ENCODE data around the gene EEIG1. TPM values are rescaled to one million over a fixed set of nuclear protein-coding genes. Genes with fewer than 3 reads are reported as not detected.
A peak's percentile ranks its signal among the peaks of the same experiment; 100 is the strongest.

The EEIG1 gene
- total RNA-seq, 1 donor: 20.6 TPM

GRCh38 chr9:127967151-127967809, 13.5 kb downstream of the EEIG1 start:
- Histone ChIP-seq H3K4me2 (ENCODE audit: insufficient read depth, low read length) (no peak overlapping the region), H3K79me2 (ENCODE audit: insufficient read depth, low read length) (peaks cover 93% of the 10 kb centered on the region), H3K4me1 (ENCODE audit: insufficient read depth, low read length) (peaks cover 30% of the 10 kb centered on the region)

GRCh38 chr9:127966416-127967150, 14.2 kb downstream of the EEIG1 start:
- no peaks in the 10 kb centered on the region for H3K36me3 ChIP-seq (ENCODE audit: insufficient read depth, low read length)
- peaks cover 93% of the 10 kb centered on the region for H3K79me2 ChIP-seq (ENCODE audit: insufficient read depth, low read length)
- no peaks in the 10 kb centered on the region for H3K9me3 ChIP-seq (ENCODE audit: low read depth, low read length)
- H3K4me2 ChIP-seq (ENCODE audit: insufficient read depth, low read length): no peak overlapping the region
- H3K4me1 ChIP-seq (ENCODE audit: insufficient read depth, low read length): peaks cover 30% of the 10 kb centered on the region
- TF ChIP-seq CTCF (IDR thresholded peaks at IDR 0.05; ENCODE audit: extremely low read depth, low read depth, low read length): no peak
- no peak overlapping the region for H3K4me3 ChIP-seq (ENCODE audit: insufficient read depth, low read length)
- H3K27me3 ChIP-seq (ENCODE audit: insufficient read depth, low read length): no peaks in the 10 kb centered on the region
- peaks cover 16% of the 10 kb centered on the region for H4K20me1 ChIP-seq (ENCODE audit: insufficient read depth, low read length)
- peak overlapping the region; percentile 84 for H3K27ac ChIP-seq (ENCODE audit: low read depth, low read length)
- no peak overlapping the region for H2AFZ ChIP-seq (ENCODE audit: low read length)
- peak; percentile 68 for DNase-seq (ENCODE audit: insufficient read length, low spot score, missing footprints)

More at GRCh38 chr9:127967151-127967809, 13.5 kb downstream of the EEIG1 start:
- Histone ChIP-seq H3K9me3 (ENCODE audit: low read depth, low read length) (no peaks in the 10 kb centered on the region), H3K36me3 (ENCODE audit: insufficient read depth, low read length) (no peaks in the 10 kb centered on the region), H3K4me3 (ENCODE audit: insufficient read depth, low read length) (no peak overlapping the region), H3K27ac (ENCODE audit: low read depth, low read length) (peak overlapping the region; percentile 8), H3K27me3 (ENCODE audit: insufficient read depth, low read length) (no peaks in the 10 kb centered on the region), H4K20me1 (ENCODE audit: insufficient read depth, low read length) (peaks cover 16% of the 10 kb centered on the region), H2AFZ (ENCODE audit: low read length) (no peak overlapping the region)
- peak; percentile 41 for DNase-seq (ENCODE audit: insufficient read length, low spot score, missing footprints)
- no peak for TF ChIP-seq CTCF (IDR thresholded peaks at IDR 0.05; ENCODE audit: extremely low read depth, low read depth, low read length)

- H3K27ac ChIP-seq (ENCODE audit: low read depth, low read length): peak overlapping the region; percentile 84
- peak overlapping the region; percentile 70 for H3K4me2 ChIP-seq (ENCODE audit: insufficient read depth, low read length)
- TF ChIP-seq CTCF (IDR thresholded peaks at IDR 0.05; ENCODE audit: extremely low read depth, low read depth, low read length): no peak
- no peaks in the 10 kb centered on the region for H3K27me3 ChIP-seq (ENCODE audit: insufficient read depth, low read length)
- no peak overlapping the region for H3K4me3 ChIP-seq (ENCODE audit: insufficient read depth, low read length)
- no peaks in the 10 kb centered on the region for H3K9me3 ChIP-seq (ENCODE audit: low read depth, low read length)
- H2AFZ ChIP-seq (ENCODE audit: low read length): peak overlapping the region; percentile 45
- peaks cover 93% of the 10 kb centered on the region for H3K79me2 ChIP-seq (ENCODE audit: insufficient read depth, low read length)
- H3K36me3 ChIP-seq (ENCODE audit: insufficient read depth, low read length): no peaks in the 10 kb centered on the region
- H3K4me1 ChIP-seq (ENCODE audit: insufficient read depth, low read length): peaks cover 30% of the 10 kb centered on the region
- peaks cover 21% of the 10 kb centered on the region for H4K20me1 ChIP-seq (ENCODE audit: insufficient read depth, low read length)
- no peak for DNase-seq (ENCODE audit: insufficient read length, low spot score, missing footprints)
These were observed 14.8 kb downstream of the EEIG1 start for GRCh38 chr9:127965953-127966352.
